Smooth muscle cell (in vitro differentiated cells): Measurements from ENCODE around the gene PDE4B. TPM values are rescaled to one million over a fixed set of nuclear protein-coding genes. Genes with fewer than 3 reads are reported as not detected.

Experiments
- DNase-seq: peaks from one replicate; lab custom pipeline; 2025; ENCODE audit not compliant: unreplicated experiment; lab: John Stamatoyannopoulos, UW
- H2AFZ ChIP-seq: fragments of 200-600 bp; sonication (generic); 2 replicates; pipeline ENCODE4 v1.6.0; 2016; ENCODE audit warnings: antibody characterized with exemption, low read depth, mild to moderate bottlenecking
- H3F3A ChIP-seq: fragments of 200-600 bp; sonication (generic); 2 replicates; pipeline ENCODE4 v1.6.0; 2017; ENCODE audit warnings: antibody characterized with exemption, low read depth
- H3K27ac ChIP-seq: fragments of 200-600 bp; sonication (generic); 2 replicates; pipeline ENCODE4 v1.5.1; 2016; ENCODE audit warnings: low read depth, mild to moderate bottlenecking
- H3K27me3 ChIP-seq: fragments of 200-600 bp; sonication (generic); 2 replicates; pipeline ENCODE4 v1.6.1; 2016; ENCODE audit warnings: low read depth, mild to moderate bottlenecking
- H3K36me3 ChIP-seq: fragments of 200-600 bp; sonication (generic); 2 replicates; pipeline ENCODE4 v1.5.1; 2016; ENCODE audit warnings: low read depth
- H3K4me1 ChIP-seq: fragments of 200-600 bp; sonication (generic); 2 replicates; pipeline ENCODE4 v1.5.1; 2016; ENCODE audit warnings: low read depth
- H3K4me2 ChIP-seq: fragments of 200-600 bp; sonication (generic); 2 replicates; pipeline ENCODE4 v1.6.0; 2016; ENCODE audit warnings: mild to moderate bottlenecking
- H3K4me3 ChIP-seq: fragments of 200-600 bp; sonication (generic); 2 replicates; pipeline ENCODE4 v1.5.1; 2016; ENCODE audit warnings: mild to moderate bottlenecking
- H3K79me2 ChIP-seq: fragments of 200-600 bp; sonication (generic); 2 replicates; pipeline ENCODE4 v1.6.0; 2016; ENCODE audit warnings: low read depth, mild to moderate bottlenecking
- H3K9ac ChIP-seq: fragments of 200-600 bp; sonication (generic); 2 replicates; pipeline ENCODE4 v1.6.0; 2016; ENCODE audit warnings: low read depth
- H3K9me3 ChIP-seq: fragments of 200-600 bp; sonication (generic); replicated peaks from 2 replicates; pipeline ENCODE4 v1.5.1; 2016; ENCODE audit warnings: low read depth
- H4K20me1 ChIP-seq: fragments of 200-600 bp; sonication (generic); 2 replicates; pipeline ENCODE4 v1.6.0; 2016; ENCODE audit warnings: low read depth
- CTCF ChIP-seq: fragments of 200-600 bp; sonication (generic); IDR thresholded peaks from 2 replicates; pipeline ENCODE4 v1.5.1; 2017; ENCODE audit warnings: borderline replicate concordance, mild to moderate bottlenecking, antibody characterized with exemption; ENCODE audit not compliant: insufficient read depth, poor library complexity, severe bottlenecking
- WGBS: methylation state at CpG from one replicate; pipeline ENCODE4 v1.1.7; 2016; ENCODE audit warnings: low lambda C conversion rate; 5-methylcytosine and 5-hydroxymethylcytosine counted together
- polyA plus RNA-seq: library from polyadenylated mRNA; unstranded; fragments of >200 nt; fragmentation: Nextera tagmentation; extraction: Ambion mirVana; gene quantifications from 2 replicates; pipeline ENCODE4 v1.2.1, GENCODE V29; 2016
- total RNA-seq: library from RNA; depleted of rRNA; stranded (reverse); fragments of >200 nt; gene quantifications from 2 replicates; pipeline ENCODE4 v1.2.3, GENCODE V29; 2014

PDE4B gene
- total and polyA plus RNA-seq, 2 experiments from 2014 or later: 18.5 to 24.8 TPM

- Histone ChIP-seq H3K4me1 (no peaks in the 10 kb centered on the region), H3K4me2 (no peak overlapping the region), H3K9me3 (no peaks in the 10 kb centered on the region), H3K79me2 (no peaks in the 10 kb centered on the region), H3K27ac (no peak overlapping the region), H3K27me3 (no peaks in the 10 kb centered on the region), H3F3A (no peaks in the 10 kb centered on the region), H4K20me1 (no peaks in the 10 kb centered on the region), H2AFZ (no peak overlapping the region), H3K36me3 (no peaks in the 10 kb centered on the region), H3K9ac (no peak overlapping the region), H3K4me3 (no peak overlapping the region)
- 91% methylated on average over 4 of the region's 4 CpGs for WGBS
- no peak for DNase-seq
- no peak for TF ChIP-seq CTCF
These were observed 389.3 kb downstream of the PDE4B start for GRCh38 chr1:66182026-66182425.

- Histone ChIP-seq H3K4me2 (no peak overlapping the region), H3K27ac (no peak overlapping the region), H3K4me1 (no peaks in the 10 kb centered on the region), H3K9ac (no peak overlapping the region), H3F3A (no peaks in the 10 kb centered on the region), H3K4me3 (no peak overlapping the region), H3K27me3 (no peaks in the 10 kb centered on the region), H3K9me3 (no peaks in the 10 kb centered on the region), H3K36me3 (no peaks in the 10 kb centered on the region), H2AFZ (no peak overlapping the region), H4K20me1 (no peaks in the 10 kb centered on the region), H3K79me2 (no peaks in the 10 kb centered on the region)
- TF ChIP-seq CTCF: no peak
- WGBS: 78% methylated on average over 3 of the region's 3 CpGs
- no peak for DNase-seq
These were observed 390.0 kb downstream of the PDE4B start for GRCh38 chr1:66182551-66183178.

GRCh38 chr1:66183400-66183799, 390.7 kb downstream of the PDE4B start:
- Histone ChIP-seq H4K20me1 (no peaks in the 10 kb centered on the region), H3F3A (no peaks in the 10 kb centered on the region), H3K9me3 (no peaks in the 10 kb centered on the region), H3K4me2 (no peak overlapping the region), H2AFZ (no peak overlapping the region), H3K36me3 (no peaks in the 10 kb centered on the region), H3K9ac (no peak overlapping the region), H3K27ac (no peak overlapping the region), H3K79me2 (no peaks in the 10 kb centered on the region), H3K4me3 (no peak overlapping the region), H3K4me1 (no peaks in the 10 kb centered on the region), H3K27me3 (no peaks in the 10 kb centered on the region)
- DNase-seq: no peak
- 88% methylated on average over 3 of the region's 3 CpGs for WGBS
- no peak for TF ChIP-seq CTCF

- Histone ChIP-seq H3K27ac (no peak overlapping the region), H3K79me2 (no peaks in the 10 kb centered on the region), H2AFZ (no peak overlapping the region), H3K27me3 (no peaks in the 10 kb centered on the region), H3F3A (no peaks in the 10 kb centered on the region), H3K4me1 (no peaks in the 10 kb centered on the region), H3K36me3 (no peaks in the 10 kb centered on the region), H3K9me3 (no peaks in the 10 kb centered on the region), H3K4me2 (no peak overlapping the region), H3K9ac (no peak overlapping the region), H3K4me3 (no peak overlapping the region), H4K20me1 (no peaks in the 10 kb centered on the region)
- 82% methylated on average over 4 of the region's 4 CpGs for WGBS
- no peak for TF ChIP-seq CTCF
- no peak for DNase-seq
These were observed 404.4 kb downstream of the PDE4B start for GRCh38 chr1:66197120-66197519.
